Osteoblast (primary cell): ENCODE results near the gene PRKCB. TPM values are rescaled to one million over a fixed set of nuclear protein-coding genes. Genes with fewer than 3 reads are reported as not detected.

ENCODE experiments used
- DNase-seq: peaks from one replicate; pipeline ENCODE4 v3.0.0; 2011; ENCODE audit warnings: low spot score, mixed read lengths; ENCODE audit not compliant: insufficient read length; ENCODE audit errors: missing footprints
- H2AFZ ChIP-seq: 2 replicates; pipeline ENCODE4 v1.6.0; 2011; ENCODE audit warnings: mild to moderate bottlenecking, low read length
- H3K27ac ChIP-seq: 2 replicates; pipeline ENCODE4 v1.5.1; 2011; ENCODE audit warnings: mild to moderate bottlenecking, low read depth, low read length, moderate library complexity
- H3K27me3 ChIP-seq: 2 replicates; pipeline ENCODE4 v1.6.0; 2012; ENCODE audit warnings: mild to moderate bottlenecking, control low read depth, inconsistent platforms, low read length, moderate library complexity; ENCODE audit not compliant: insufficient read depth
- H3K36me3 ChIP-seq: 2 replicates; pipeline ENCODE4 v1.5.1; 2011; ENCODE audit warnings: mild to moderate bottlenecking, low read length, control low read depth, moderate library complexity; ENCODE audit not compliant: insufficient read depth
- H3K4me1 ChIP-seq: 2 replicates; pipeline ENCODE4 v1.5.1; 2011; ENCODE audit warnings: mild to moderate bottlenecking, low read length, control low read depth, moderate library complexity; ENCODE audit not compliant: insufficient read depth
- H3K4me2 ChIP-seq: 2 replicates; pipeline ENCODE4 v1.6.0; 2011; ENCODE audit warnings: mild to moderate bottlenecking, low read length; ENCODE audit not compliant: insufficient read depth
- H3K4me3 ChIP-seq: fragments of 200-600 bp; sonication (generic); 3 replicates; pipeline ENCODE4 v1.5.1; 2012; ENCODE audit warnings: mild to moderate bottlenecking, low read length, inconsistent platforms; ENCODE audit not compliant: insufficient read depth
- H3K79me2 ChIP-seq: 2 replicates; pipeline ENCODE4 v1.6.0; 2012; ENCODE audit warnings: mild to moderate bottlenecking, low read length, control low read depth, inconsistent platforms; ENCODE audit not compliant: insufficient read depth
- H3K9me3 ChIP-seq: 2 replicates; pipeline ENCODE4 v1.5.1; 2011; ENCODE audit warnings: low read depth, low read length, control low read depth
- H4K20me1 ChIP-seq: 2 replicates; pipeline ENCODE4 v1.6.0; 2012; ENCODE audit warnings: mild to moderate bottlenecking, low read length, control low read depth; ENCODE audit not compliant: insufficient read depth
- CTCF ChIP-seq: IDR thresholded peaks from 2 replicates; pipeline ENCODE4 v1.5.1; 2011; ENCODE audit warnings: mild to moderate bottlenecking, low read depth, low read length, moderate library complexity; ENCODE audit errors: extremely low read depth
- total RNA-seq: library from RNA; depleted of rRNA; stranded (reverse); fragments of >200 nt; gene quantifications from 2 replicates; pipeline ENCODE4 v1.2.3, GENCODE V29; 2012

The PRKCB gene
- total RNA-seq, 1 donor = under 0.01 TPM

- no peak overlapping the region for H3K4me2 ChIP-seq
- no peaks in the 10 kb centered on the region for H3K27me3 ChIP-seq
- no peaks in the 10 kb centered on the region for H3K9me3 ChIP-seq
- H3K27ac ChIP-seq = no peak overlapping the region
- H4K20me1 ChIP-seq = no peaks in the 10 kb centered on the region
- H3K79me2 ChIP-seq = no peaks in the 10 kb centered on the region
- H3K36me3 ChIP-seq = no peaks in the 10 kb centered on the region
- no peak for DNase-seq
- no peaks in the 10 kb centered on the region for H3K4me1 ChIP-seq
- TF ChIP-seq CTCF = no peak
- no peak overlapping the region for H3K4me3 ChIP-seq
- H2AFZ ChIP-seq = no peak overlapping the region
These were observed 281.2 kb downstream of the PRKCB start for GRCh38 chr16:24116989-24117388.

GRCh38 chr16:24117680-24118079, 281.9 kb downstream of the PRKCB start:
- Histone ChIP-seq H3K9me3 (no peaks in the 10 kb centered on the region), H3K27ac (no peak overlapping the region), H3K4me3 (no peak overlapping the region), H3K36me3 (no peaks in the 10 kb centered on the region), H3K4me1 (no peaks in the 10 kb centered on the region), H3K79me2 (no peaks in the 10 kb centered on the region), H2AFZ (no peak overlapping the region), H4K20me1 (no peaks in the 10 kb centered on the region), H3K4me2 (no peak overlapping the region), H3K27me3 (no peaks in the 10 kb centered on the region)
- DNase-seq = no peak
- no peak for TF ChIP-seq CTCF

GRCh38 chr16:24118126-24118821, 282.5 kb downstream of the PRKCB start:
- H3K9me3 ChIP-seq = no peaks in the 10 kb centered on the region
- no peaks in the 10 kb centered on the region for H3K4me1 ChIP-seq
- no peaks in the 10 kb centered on the region for H3K36me3 ChIP-seq
- no peak overlapping the region for H3K4me2 ChIP-seq
- no peaks in the 10 kb centered on the region for H4K20me1 ChIP-seq
- no peaks in the 10 kb centered on the region for H3K79me2 ChIP-seq
- no peaks in the 10 kb centered on the region for H3K27me3 ChIP-seq
- H3K27ac ChIP-seq = no peak overlapping the region
- no peak overlapping the region for H3K4me3 ChIP-seq
- TF ChIP-seq CTCF = no peak
- no peak for DNase-seq
- H2AFZ ChIP-seq = no peak overlapping the region

GRCh38 chr16:24119807-24120206, 284.0 kb downstream of the PRKCB start:
- no peak for TF ChIP-seq CTCF
- no peaks in the 10 kb centered on the region for H3K9me3 ChIP-seq

More at GRCh38 chr16:24119807-24120206, 284.0 kb downstream of the PRKCB start:
- Histone ChIP-seq H3K27me3 (no peaks in the 10 kb centered on the region), H3K27ac (no peak overlapping the region), H2AFZ (no peak overlapping the region), H3K4me3 (no peak overlapping the region), H3K79me2 (no peaks in the 10 kb centered on the region), H3K4me1 (no peaks in the 10 kb centered on the region), H3K36me3 (no peaks in the 10 kb centered on the region), H4K20me1 (no peaks in the 10 kb centered on the region), H3K4me2 (no peak overlapping the region)
- no peak for DNase-seq
